ENCODE data around the gene PERM1.
"Not testable (repeated sequence)": the region's sequence is repeated elsewhere in the genome, so short reads cannot be mapped to it uniquely, and the experiment has no call there.

Gene PERM1

GRCh38 chr1:995665-996633 is 14.1 kb upstream of the PERM1 start:
- no peak overlapping the region for H3K4ac ChIP-seq (ENCODE audit: low read depth, low read length)
- no peak overlapping the region for H2AK5ac ChIP-seq (ENCODE audit: low read length)
- H4K8ac ChIP-seq (ENCODE audit: low read depth, low read length): no peak overlapping the region
- no peak overlapping the region for H3K4me2 ChIP-seq (ENCODE audit: low read length)
- peaks cover 24% of the 10 kb centered on the region for H3K27me3 ChIP-seq (ENCODE audit: insufficient read depth, low read length, poor library complexity)
- H2BK15ac ChIP-seq (replicated peaks; ENCODE audit: low read depth): no peak overlapping the region
- no CpG with 5 or more reads among the region's 30 CpGs for WGBS (ENCODE audit: extremely low coverage, insufficient coverage, low lambda C conversion rate)
- no peak overlapping the region for H2BK5ac ChIP-seq (ENCODE audit: low read length)
- H3K79me1 ChIP-seq (ENCODE audit: low read length): no peaks in the 10 kb centered on the region
- no peaks in the 10 kb centered on the region for H3K4me1 ChIP-seq (ENCODE audit: control insufficient read depth, low read depth, low read length)
- H4K5ac ChIP-seq (ENCODE audit: low read length): no peak overlapping the region
- no peaks in the 10 kb centered on the region for H3K79me2 ChIP-seq (ENCODE audit: control insufficient read depth, insufficient read depth, low read length)
- no peak for DNase-seq
- H3K9ac ChIP-seq (ENCODE audit: low read length): no peak overlapping the region
- no peaks in the 10 kb centered on the region for H3K36me3 ChIP-seq (ENCODE audit: control insufficient read depth, insufficient read depth, low read length)
- H3K4me3 ChIP-seq (ENCODE audit: low read length): no peak overlapping the region
- H2BK120ac ChIP-seq (ENCODE audit: low read depth, low read length): no peak overlapping the region
- no peak overlapping the region for H3K56ac ChIP-seq (ENCODE audit: low read length)
- H3K23ac ChIP-seq (ENCODE audit: low read length): no peak overlapping the region
- no peak overlapping the region for H3K18ac ChIP-seq (ENCODE audit: low read length)
- no peak overlapping the region for H3K27ac ChIP-seq (ENCODE audit: low read depth, low read length)

GRCh38 chr1:994546-994945 is 12.7 kb upstream of the PERM1 start:
- H3K23ac ChIP-seq (ENCODE audit: low read length); H3K56ac ChIP-seq (ENCODE audit: low read length); H2BK120ac ChIP-seq (ENCODE audit: low read depth, low read length); H3K79me2 ChIP-seq (ENCODE audit: control insufficient read depth, insufficient read depth, low read length); DNase-seq; H4K5ac ChIP-seq (ENCODE audit: low read length); H3K36me3 ChIP-seq (ENCODE audit: control insufficient read depth, insufficient read depth, low read length); H3K4me3 ChIP-seq (ENCODE audit: low read length); H2AK5ac ChIP-seq (ENCODE audit: low read length); H3K9ac ChIP-seq (ENCODE audit: low read length); H3K4ac ChIP-seq (ENCODE audit: low read depth, low read length); H2BK15ac ChIP-seq (replicated peaks; ENCODE audit: low read depth); H3K4me2 ChIP-seq (ENCODE audit: low read length); H4K8ac ChIP-seq (ENCODE audit: low read depth, low read length); H3K4me1 ChIP-seq (ENCODE audit: control insufficient read depth, low read depth, low read length); H2BK5ac ChIP-seq (ENCODE audit: low read length); H3K18ac ChIP-seq (ENCODE audit: low read length); H3K27ac ChIP-seq (ENCODE audit: low read depth, low read length); H3K79me1 ChIP-seq (ENCODE audit: low read length): not testable (repeated sequence)
- WGBS (ENCODE audit: extremely low coverage, insufficient coverage, low lambda C conversion rate): no CpG with 5 or more reads among the region's 6 CpGs
- peaks cover 21% of the 10 kb centered on the region for H3K27me3 ChIP-seq (ENCODE audit: insufficient read depth, low read length, poor library complexity)

- no peak overlapping the region for H3K4ac ChIP-seq (ENCODE audit: low read depth, low read length)
- H2BK15ac ChIP-seq (replicated peaks; ENCODE audit: low read depth): no peak overlapping the region
- H2BK120ac ChIP-seq (ENCODE audit: low read depth, low read length): no peak overlapping the region
- H3K79me1 ChIP-seq (ENCODE audit: low read length): no peaks in the 10 kb centered on the region
- H3K56ac ChIP-seq (ENCODE audit: low read length): no peak overlapping the region
- H3K79me2 ChIP-seq (ENCODE audit: control insufficient read depth, insufficient read depth, low read length): no peaks in the 10 kb centered on the region
- no peak overlapping the region for H3K9ac ChIP-seq (ENCODE audit: low read length)
- no CpG with 5 or more reads among the region's 15 CpGs for WGBS (ENCODE audit: extremely low coverage, insufficient coverage, low lambda C conversion rate)
- no peak overlapping the region for H3K4me3 ChIP-seq (ENCODE audit: low read length)
- no peak for DNase-seq
- H4K8ac ChIP-seq (ENCODE audit: low read depth, low read length): no peak overlapping the region
- H3K18ac ChIP-seq (ENCODE audit: low read length): no peak overlapping the region
- H3K27me3 ChIP-seq (ENCODE audit: insufficient read depth, low read length, poor library complexity): peaks cover 16% of the 10 kb centered on the region
- no peak overlapping the region for H3K23ac ChIP-seq (ENCODE audit: low read length)
- no peak overlapping the region for H3K4me2 ChIP-seq (ENCODE audit: low read length)
- H4K5ac ChIP-seq (ENCODE audit: low read length): no peak overlapping the region
- no peak overlapping the region for H3K27ac ChIP-seq (ENCODE audit: low read depth, low read length)
- no peak overlapping the region for H2AK5ac ChIP-seq (ENCODE audit: low read length)
- H2BK5ac ChIP-seq (ENCODE audit: low read length): no peak overlapping the region
- H3K4me1 ChIP-seq (ENCODE audit: control insufficient read depth, low read depth, low read length): no peaks in the 10 kb centered on the region
- H3K36me3 ChIP-seq (ENCODE audit: control insufficient read depth, insufficient read depth, low read length): no peaks in the 10 kb centered on the region
Measured at GRCh38 chr1:993379-993995, 11.6 kb upstream of the PERM1 start.

GRCh38 chr1:992362-992761 is 10.5 kb upstream of the PERM1 start:
- WGBS (ENCODE audit: extremely low coverage, insufficient coverage, low lambda C conversion rate): no CpG with 5 or more reads among the region's 7 CpGs
- no peak overlapping the region for H3K9ac ChIP-seq (ENCODE audit: low read length)
- no peak overlapping the region for H2BK15ac ChIP-seq (replicated peaks; ENCODE audit: low read depth)
- H3K79me1 ChIP-seq (ENCODE audit: low read length): no peaks in the 10 kb centered on the region
- no peak overlapping the region for H3K56ac ChIP-seq (ENCODE audit: low read length)
- no peak overlapping the region for H3K4me2 ChIP-seq (ENCODE audit: low read length)
- H3K18ac ChIP-seq (ENCODE audit: low read length): no peak overlapping the region
- H3K36me3 ChIP-seq (ENCODE audit: control insufficient read depth, insufficient read depth, low read length): no peaks in the 10 kb centered on the region
- H3K79me2 ChIP-seq (ENCODE audit: control insufficient read depth, insufficient read depth, low read length): no peaks in the 10 kb centered on the region
- no peak overlapping the region for H3K23ac ChIP-seq (ENCODE audit: low read length)
- peaks cover 6% of the 10 kb centered on the region for H3K27me3 ChIP-seq (ENCODE audit: insufficient read depth, low read length, poor library complexity)
- no peak overlapping the region for H2BK5ac ChIP-seq (ENCODE audit: low read length)
- H3K4me1 ChIP-seq (ENCODE audit: control insufficient read depth, low read depth, low read length): no peaks in the 10 kb centered on the region
- DNase-seq: no peak
- no peak overlapping the region for H3K27ac ChIP-seq (ENCODE audit: low read depth, low read length)
- H3K4me3 ChIP-seq (ENCODE audit: low read length): no peak overlapping the region
- H4K8ac ChIP-seq (ENCODE audit: low read depth, low read length): no peak overlapping the region
- no peak overlapping the region for H3K4ac ChIP-seq (ENCODE audit: low read depth, low read length)
- H2BK120ac ChIP-seq (ENCODE audit: low read depth, low read length): no peak overlapping the region
- H2AK5ac ChIP-seq (ENCODE audit: low read length): no peak overlapping the region
- H4K5ac ChIP-seq (ENCODE audit: low read length): no peak overlapping the region

GRCh38 chr1:991895-992294 is 10.0 kb upstream of the PERM1 start:
- no peak for DNase-seq
- WGBS (ENCODE audit: extremely low coverage, insufficient coverage, low lambda C conversion rate): no CpG with 5 or more reads among the region's 10 CpGs
- Histone ChIP-seq H2BK5ac (ENCODE audit: low read length) (no peak overlapping the region), H2AK5ac (ENCODE audit: low read length) (no peak overlapping the region), H3K4me2 (ENCODE audit: low read length) (no peak overlapping the region), H3K23ac (ENCODE audit: low read length) (no peak overlapping the region), H3K4ac (ENCODE audit: low read depth, low read length) (no peak overlapping the region), H3K27ac (ENCODE audit: low read depth, low read length) (no peak overlapping the region), H3K4me1 (ENCODE audit: control insufficient read depth, low read depth, low read length) (no peaks in the 10 kb centered on the region), H3K79me1 (ENCODE audit: low read length) (no peaks in the 10 kb centered on the region), H2BK15ac (replicated peaks; ENCODE audit: low read depth) (no peak overlapping the region), H3K9ac (ENCODE audit: low read length) (no peak overlapping the region), H3K79me2 (ENCODE audit: control insufficient read depth, insufficient read depth, low read length) (no peaks in the 10 kb centered on the region), H3K18ac (ENCODE audit: low read length) (no peak overlapping the region), H4K8ac (ENCODE audit: low read depth, low read length) (no peak overlapping the region), H2BK120ac (ENCODE audit: low read depth, low read length) (no peak overlapping the region), H3K4me3 (ENCODE audit: low read length) (no peak overlapping the region), H3K36me3 (ENCODE audit: control insufficient read depth, insufficient read depth, low read length) (no peaks in the 10 kb centered on the region), H4K5ac (ENCODE audit: low read length) (no peak overlapping the region), H3K56ac (ENCODE audit: low read length) (no peak overlapping the region), H3K27me3 (ENCODE audit: insufficient read depth, low read length, poor library complexity) (peaks cover 2% of the 10 kb centered on the region)

All from mesendoderm (in vitro differentiated cells).